HepG2 (cell line): ENCODE results near the gene FLAD1. TPM values are rescaled to one million over a fixed set of nuclear protein-coding genes. Genes with fewer than 3 reads are reported as not detected.
A peak's percentile ranks its signal among the peaks of the same experiment; 100 is the strongest.

Source experiments
- ATRX ChIP-seq: sonication (generic); formaldehyde crosslinking; IDR thresholded peaks from 2 replicates; pipeline ENCODE4 v1.4.0; 2020; ENCODE audit warnings: missing genetic modification reagents, borderline replicate concordance
- FOSL2 ChIP-seq: sonication (generic); formaldehyde crosslinking; IDR thresholded peaks from 2 replicates; pipeline ENCODE4 v1.4.0; 2020; ENCODE audit warnings: missing genetic modification reagents
- FOXO4 ChIP-seq: sonication (generic); formaldehyde crosslinking; conservative IDR thresholded peaks from 2 replicates; pipeline ENCODE4 v1.8.1; 2023; ENCODE audit warnings: missing genetic modification reagents
- GLI4 ChIP-seq: sonication (generic); formaldehyde crosslinking; IDR thresholded peaks from 2 replicates; pipeline ENCODE4 v1.5.1; 2020; ENCODE audit warnings: missing genetic modification reagents, mild to moderate bottlenecking, moderate library complexity, borderline replicate concordance
- HNRNPK ChIP-seq: fragments of 200-400 bp; formaldehyde crosslinking; IDR thresholded peaks from 2 replicates; pipeline ENCODE4 v1.6.1; 2018; ENCODE audit warnings: low read length, low read depth, moderate library complexity, mild to moderate bottlenecking; ENCODE audit not compliant: poor library complexity, severe bottlenecking
- HNRNPL ChIP-seq: fragments of 200-400 bp; formaldehyde crosslinking; IDR thresholded peaks from 2 replicates; pipeline ENCODE4 v1.6.1; 2017; ENCODE audit warnings: mild to moderate bottlenecking, low read depth, low read length
- HOXD1 ChIP-seq: sonication (generic); formaldehyde crosslinking; IDR thresholded peaks from 2 replicates; pipeline ENCODE4 v1.5.0; 2020; ENCODE audit warnings: missing genetic modification reagents
- NFAT5 ChIP-seq: sonication (generic); formaldehyde crosslinking; IDR thresholded peaks from 2 replicates; pipeline ENCODE4 v1.4.0; 2020; ENCODE audit warnings: missing genetic modification reagents
- RBFOX2 ChIP-seq: fragments of 200-400 bp; formaldehyde crosslinking; IDR thresholded peaks from 2 replicates; pipeline ENCODE4 v1.6.1; 2017; ENCODE audit warnings: low read depth, mild to moderate bottlenecking, low read length
- REXO4 ChIP-seq: sonication (generic); formaldehyde crosslinking; IDR thresholded peaks from 2 replicates; pipeline ENCODE4 v1.8.0; 2022; ENCODE audit warnings: missing genetic modification reagents, mild to moderate bottlenecking, borderline replicate concordance
- XBP1 ChIP-seq: sonication (generic); formaldehyde crosslinking; IDR thresholded peaks from 2 replicates; pipeline ENCODE4 v1.5.0; 2020; ENCODE audit warnings: missing genetic modification reagents
- ZBTB33 ChIP-seq: sonication (generic); formaldehyde crosslinking; IDR thresholded peaks from 2 replicates; pipeline ENCODE4 v1.4.0; 2020; ENCODE audit warnings: missing genetic modification reagents
- ZMAT3 ChIP-seq: sonication (generic); formaldehyde crosslinking; conservative IDR thresholded peaks from 2 replicates; pipeline ENCODE4 v1.7.0; 2021; ENCODE audit warnings: missing genetic modification reagents
- ZNF24 ChIP-seq: fragments of 450-650 bp; IDR thresholded peaks from 2 replicates; pipeline ENCODE4 v1.6.1; 2017; ENCODE audit warnings: antibody characterized with exemption, mild to moderate bottlenecking
- ZNF333 ChIP-seq: sonication (generic); formaldehyde crosslinking; IDR thresholded peaks from 2 replicates; pipeline ENCODE4 v1.4.0; 2020; ENCODE audit warnings: mild to moderate bottlenecking, missing genetic modification reagents, borderline replicate concordance
- ZNF33B ChIP-seq: sonication (generic); formaldehyde crosslinking; IDR thresholded peaks from 2 replicates; pipeline ENCODE4 v1.5.1; 2020; ENCODE audit warnings: mild to moderate bottlenecking, missing genetic modification reagents
- ZNF513 ChIP-seq: sonication (generic); formaldehyde crosslinking; conservative IDR thresholded peaks from 2 replicates; pipeline ENCODE4 v1.5.0; 2020; ENCODE audit warnings: missing genetic modification reagents
- ZNF839 ChIP-seq: sonication (generic); formaldehyde crosslinking; IDR thresholded peaks from 2 replicates; pipeline ENCODE4 v1.4.0; 2020; ENCODE audit warnings: missing genetic modification reagents, mild to moderate bottlenecking, borderline replicate concordance
- ZNF883 ChIP-seq: sonication (generic); formaldehyde crosslinking; IDR thresholded peaks from 2 replicates; pipeline ENCODE4 v1.5.1; 2020; ENCODE audit warnings: mild to moderate bottlenecking, missing genetic modification reagents; ENCODE audit errors: not compliant biosample characterization
- polyA plus RNA-seq, 8 experiments: library from polyadenylated mRNA; depleted of rRNA in 3 of 8; stranded (reverse) in 7 of 8; unstranded in 1 of 8; fragments of >200 nt; fragmentation: Illumina TruSeq in 4 of 8; extraction: Trizol in 4 of 8; gene quantifications; 2 replicates each; pipeline versions ENCODE4 v1.2.1 to v1.2.3, GENCODE V29; 2011 to 2016; ENCODE audit warnings: low read depth in 4 of 8, missing spikeins in 1 of 8, mixed read lengths in 1 of 8; ENCODE audit not compliant: insufficient read depth in 1 of 8
- total RNA-seq, 5 experiments: library from RNA; depleted of rRNA; stranded (reverse); fragments of >200 nt; fragmentation: Illumina TruSeq; extraction: Trizol; gene quantifications; 2 replicates each; pipeline ENCODE4 v1.2.3, GENCODE V29; 2016; ENCODE audit warnings: low read depth in 1 of 5

Gene FLAD1
- total and polyA plus RNA-seq, 2 of the 13 experiments (the other 11 are each of a cell fraction or from before 2014, with no cell fraction given): 25.9 to 32.8 TPM

GRCh38 chr1:154937085-154937987 is 45.8 kb upstream of the FLAD1 start (continued):
- no peak for TF ChIP-seq XBP1
- TF ChIP-seq FOXO4 (CRISPR knock-in tag): no peak
- TF ChIP-seq ZNF24: no peak
- TF ChIP-seq ZMAT3: no peak
- peak; percentile 8; the same call in 1 of the 2 replicates for TF ChIP-seq FOSL2
- TF ChIP-seq HNRNPL: no peak
- TF ChIP-seq ZBTB33 (CRISPR knock-in tag): no peak
- no peak for TF ChIP-seq REXO4 (CRISPR knock-in tag)
- TF ChIP-seq HNRNPK: no peak
- no peak for TF ChIP-seq ATRX
- TF ChIP-seq NFAT5 (CRISPR knock-in tag): 0 out of 2 replicates have a peak, but pooled peaks have one; percentile 5
- TF ChIP-seq ZNF883 (CRISPR knock-in tag): no peak
- TF ChIP-seq ZNF33B (CRISPR knock-in tag): no peak
- no peak for TF ChIP-seq ZNF839
- no peak for TF ChIP-seq RBFOX2
- TF ChIP-seq HOXD1 (CRISPR knock-in tag): no peak
- TF ChIP-seq GLI4 (CRISPR knock-in tag): no peak
- no peak for TF ChIP-seq ZNF333
- no peak for TF ChIP-seq ZNF513 (CRISPR knock-in tag)
